NCI-H2227 (cell line): ENCODE data around the gene SLC66A2.
"Not testable (repeated sequence)": the region's sequence is repeated elsewhere in the genome, so short reads cannot be mapped to it uniquely, and the experiment has no call there.

Experiments
- DNase-seq: peaks from one replicate; lab custom pipeline; 2025; ENCODE audit not compliant: unreplicated experiment; lab: John Stamatoyannopoulos, UW

SLC66A2 gene

GRCh38 chr18:79951545-79952455 lies at the start of gene SLC66A2:
SLC66A2 (minus strand) TSS chr18:79951653; CDS start chr18:79950926, 727 bp downstream.
- DNase-seq: peak; percentile 92

- DNase-seq: no peak
Measured at GRCh38 chr18:80000877-80001276, 49.4 kb upstream of the SLC66A2 start.

GRCh38 chr18:79999701-80000100 lies 48.2 kb upstream of the SLC66A2 start:
- DNase-seq: not testable (repeated sequence)

- no peak for DNase-seq
Measured at GRCh38 chr18:79991494-79991893, 40.0 kb upstream of the SLC66A2 start.

- DNase-seq: no peak
Measured at GRCh38 chr18:79989195-79989497, 37.7 kb upstream of the SLC66A2 start.

GRCh38 chr18:79988451-79989194 lies 37.2 kb upstream of the SLC66A2 start, which contains the start of gene TXNL4A:
TXNL4A (minus strand) TSS chr18:79988563; CDS start chr18:79988392, 171 bp downstream.
- DNase-seq: peak; percentile 93

DNA sequence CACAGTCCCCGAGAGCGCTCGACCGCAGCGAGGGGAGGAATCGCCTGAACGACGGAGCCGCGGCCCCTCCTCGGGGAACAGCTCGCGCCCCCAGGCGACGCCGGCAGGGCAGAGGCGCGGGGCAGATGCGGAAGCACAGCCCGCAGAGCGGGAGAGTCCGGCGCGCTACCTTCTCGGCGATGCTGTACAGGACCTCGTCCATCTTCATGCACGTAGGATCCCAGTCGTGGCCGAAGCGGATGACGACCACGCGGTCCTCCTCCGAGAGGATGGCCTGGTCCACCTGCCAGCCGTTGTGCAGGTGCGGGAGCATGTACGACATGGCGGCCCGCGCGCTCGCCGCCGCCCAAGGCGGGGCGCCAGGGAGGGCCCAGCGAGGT lies 36.6 kb upstream of the SLC66A2 start:
- DNase-seq: peak; percentile 79

DNA sequence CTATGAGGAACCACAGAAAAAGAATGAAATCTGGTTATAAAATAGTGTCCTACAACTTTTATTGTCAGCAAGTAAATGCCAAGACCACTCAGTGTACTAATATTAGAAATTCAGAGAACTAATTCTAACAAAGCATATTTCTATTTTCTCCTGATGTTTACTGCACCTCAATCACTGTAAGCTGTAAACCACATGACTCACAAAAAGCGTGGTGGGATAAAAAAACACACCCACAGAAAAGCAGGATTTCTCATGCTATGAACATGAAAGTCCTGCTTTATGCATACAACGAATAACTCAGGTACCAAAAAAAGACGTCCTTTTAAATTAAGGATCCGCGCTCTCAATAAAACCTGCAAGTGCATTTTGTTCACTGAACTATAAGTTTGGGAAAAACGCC lies 36.1 kb upstream of the SLC66A2 start:
- no peak for DNase-seq

DNA sequence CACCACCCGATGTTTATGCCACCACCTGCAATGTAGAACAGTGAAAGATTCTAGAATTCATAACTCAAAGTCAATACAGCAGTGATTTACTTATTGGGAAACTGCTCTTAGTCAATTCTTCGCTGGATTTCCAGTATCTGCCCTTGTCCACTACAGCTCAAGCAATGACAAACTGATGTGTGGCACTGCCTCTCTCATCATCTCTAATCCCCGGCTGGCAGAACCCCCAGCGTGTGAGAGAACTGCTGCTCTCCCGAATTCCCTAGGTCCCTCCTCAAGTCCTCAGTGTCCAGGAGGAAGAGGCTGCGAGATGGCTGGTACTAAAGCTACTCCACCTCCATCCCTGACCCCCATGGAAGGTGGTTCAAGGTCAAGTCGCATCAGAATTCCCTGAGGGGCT lies 35.3 kb upstream of the SLC66A2 start:
- DNase-seq: no peak

GRCh38 chr18:79985172-79985571 lies 33.7 kb upstream of the SLC66A2 start:
- DNase-seq: no peak

- DNase-seq: no peak
Measured at GRCh38 chr18:79983793-79984192, 32.3 kb upstream of the SLC66A2 start.

GRCh38 chr18:79983253-79983652 lies 31.8 kb upstream of the SLC66A2 start:
- DNase-seq: no peak

- DNase-seq: no peak
Measured at GRCh38 chr18:79982736-79983135, 31.3 kb upstream of the SLC66A2 start.

- DNase-seq: no peak
Measured at GRCh38 chr18:79980585-79980984, 29.1 kb upstream of the SLC66A2 start.

GRCh38 chr18:79979843-79980242 lies 28.4 kb upstream of the SLC66A2 start:
- no peak for DNase-seq

DNA sequence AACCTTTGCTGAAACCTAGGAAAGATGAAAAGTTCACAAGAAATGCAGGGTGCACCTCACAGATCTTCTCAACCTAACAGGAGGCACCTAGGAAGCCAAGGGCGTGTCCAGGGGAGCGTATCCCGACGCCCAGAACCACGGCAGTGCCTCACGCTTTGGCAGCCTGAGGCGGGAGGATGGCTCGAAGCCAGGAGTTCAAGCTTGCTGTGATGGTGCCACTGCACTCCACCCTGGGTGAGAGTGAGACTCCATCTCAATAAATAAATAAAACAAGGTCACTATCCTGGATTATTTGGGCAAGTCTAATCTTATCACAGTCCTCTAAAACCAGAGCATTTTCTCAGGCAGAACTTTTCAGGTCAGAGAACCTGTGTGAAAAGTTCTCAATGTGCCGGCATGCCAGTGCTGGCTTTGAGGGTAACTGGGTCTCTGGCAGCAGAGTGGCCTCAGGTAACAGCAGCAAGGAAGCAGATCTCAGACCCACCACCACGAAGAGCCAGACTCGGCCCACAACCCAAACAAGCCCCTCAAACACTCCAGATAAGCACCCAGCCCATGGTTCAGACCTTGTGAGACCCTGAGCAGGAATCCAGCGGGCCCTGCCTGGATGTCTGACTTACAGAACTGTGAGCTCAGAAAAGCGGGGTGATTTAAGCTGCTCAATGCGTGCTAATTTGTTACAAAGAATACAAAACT lies 24.7 kb upstream of the SLC66A2 start:
- DNase-seq: no peak

- no peak for DNase-seq
Measured at GRCh38 chr18:79975043-79975442, 23.6 kb upstream of the SLC66A2 start.

DNA sequence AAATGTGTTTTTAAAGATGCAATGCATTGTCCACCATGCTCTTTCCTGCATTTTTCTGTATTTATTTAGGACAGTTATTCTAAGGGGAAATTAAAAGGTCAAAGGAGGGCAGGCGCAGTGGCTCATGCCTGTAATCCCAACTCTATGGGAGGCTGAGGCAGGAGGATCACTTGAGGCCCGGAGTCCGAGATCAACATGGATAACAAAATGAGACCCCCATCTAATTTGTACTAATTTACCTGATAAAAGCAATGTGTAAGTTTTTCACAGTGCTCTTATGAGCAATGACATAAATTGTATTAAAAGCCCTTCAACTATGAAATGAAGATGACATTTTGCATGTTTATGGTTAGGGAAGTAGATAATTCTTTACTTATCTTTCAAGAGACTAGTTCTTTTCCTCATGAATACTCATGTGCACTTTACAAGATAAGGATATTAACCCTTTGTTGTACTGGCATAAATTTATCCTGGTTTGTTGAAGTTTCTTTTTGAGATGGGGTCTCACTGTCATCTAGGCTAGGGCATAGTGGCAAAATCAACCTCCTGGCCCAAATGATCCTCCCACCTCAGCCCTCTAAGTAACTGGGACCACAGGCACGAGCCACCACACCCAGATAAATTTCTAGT lies 22.7 kb upstream of the SLC66A2 start:
- no peak for DNase-seq

DNA sequence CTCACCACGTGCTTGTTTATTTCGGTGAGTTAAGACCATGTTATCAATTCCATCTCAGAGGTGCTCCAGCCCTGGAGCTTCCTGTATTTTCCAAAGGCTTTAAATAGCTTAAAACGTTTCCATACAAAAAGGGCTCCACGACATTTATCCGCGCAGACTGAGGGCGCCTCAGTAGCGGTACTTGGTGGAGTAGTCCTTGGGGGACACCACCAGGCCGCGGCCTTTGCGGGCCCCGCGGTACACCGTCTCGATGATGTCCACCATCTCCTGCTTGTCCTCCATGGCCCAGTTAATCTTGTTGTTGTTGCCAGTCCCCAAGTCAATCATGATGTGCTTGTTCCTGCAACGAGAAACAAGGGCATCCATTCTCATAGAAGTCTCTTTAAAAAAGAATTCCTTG lies 22.1 kb upstream of the SLC66A2 start:
- no peak for DNase-seq

- DNase-seq: no peak
Measured at GRCh38 chr18:79972720-79973119, 21.3 kb upstream of the SLC66A2 start.

DNA sequence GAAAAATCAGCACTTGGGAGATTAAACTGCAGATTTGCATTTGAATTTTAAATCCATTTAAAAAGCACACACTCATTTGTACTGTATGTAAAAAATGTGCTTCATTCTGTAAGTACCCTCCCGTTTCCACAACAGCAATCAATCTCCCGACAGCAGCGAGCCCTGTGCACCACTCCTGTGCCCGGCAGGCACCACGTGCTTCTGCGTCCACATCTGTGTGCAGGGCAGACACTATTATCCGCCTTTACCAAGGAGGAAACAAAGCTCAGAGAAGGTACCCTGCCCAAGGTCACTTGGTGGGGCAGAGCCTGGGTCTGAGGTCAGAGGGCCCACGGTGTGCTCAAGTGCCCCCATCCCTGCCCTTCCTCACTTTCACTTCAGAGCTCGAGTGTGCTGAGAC lies 20.5 kb upstream of the SLC66A2 start:
- no peak for DNase-seq
